T1000 (cell line): Measurements from ENCODE around the gene TRPC6.
A peak's percentile ranks its signal among the peaks of the same experiment; 100 is the strongest.

Experiments
- DNase-seq: peaks from one replicate; lab custom pipeline; 2025; ENCODE audit warnings: mixed read lengths; lab: John Stamatoyannopoulos, UW

TRPC6 gene

DNA sequence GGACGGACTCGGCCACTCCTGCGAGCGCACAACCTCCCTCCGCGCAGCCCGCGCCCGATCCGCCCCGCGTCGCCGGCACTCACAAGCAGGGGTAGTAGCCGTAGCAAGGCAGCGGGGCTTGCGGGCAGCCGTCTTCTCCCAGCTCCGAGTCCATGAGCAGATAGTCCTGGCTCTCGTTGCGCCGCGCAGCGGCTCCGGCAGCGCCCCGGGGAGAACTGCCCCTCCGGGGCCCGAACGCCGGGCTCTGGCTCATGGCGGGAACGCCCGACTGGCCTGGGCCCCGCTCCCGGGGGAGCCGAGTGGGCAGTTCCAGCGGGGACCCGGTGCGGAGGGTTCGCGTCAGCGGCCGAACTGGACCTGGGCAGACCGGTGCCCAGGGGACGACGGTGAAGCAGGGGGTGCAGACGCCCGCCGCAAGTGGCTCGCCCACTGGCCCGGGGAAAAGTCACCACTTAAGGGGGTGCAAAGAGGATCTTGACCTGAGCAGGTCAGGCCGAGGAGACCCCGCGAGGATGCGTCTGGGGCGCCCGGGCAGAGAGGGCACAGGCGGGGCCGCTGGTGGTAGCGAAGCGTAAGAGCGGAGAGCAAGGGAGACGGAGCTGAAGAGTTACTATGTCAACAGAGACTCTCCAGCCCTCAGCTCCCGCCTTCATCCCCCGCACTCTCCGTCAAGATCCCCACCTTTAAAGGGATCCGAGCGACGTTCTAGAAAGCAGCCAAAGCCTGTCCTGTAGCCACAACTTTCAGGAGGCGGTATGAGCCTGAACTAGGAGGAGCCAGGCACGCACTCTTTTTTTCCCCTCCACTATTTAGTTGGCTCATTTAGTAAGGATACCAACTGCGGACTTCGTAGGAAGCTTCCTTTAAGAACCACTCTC is at the start of gene TRPC6:
TRPC6 (minus strand) TSS at position 757 of the 878 bp plus-strand sequence; CDS start at position 253, 504 bp downstream.
- peak; percentile 15 for DNase-seq

- no peak for DNase-seq
These were observed 36.2 kb upstream of the TRPC6 start for GRCh38 chr11:101620026-101620425.

DNA sequence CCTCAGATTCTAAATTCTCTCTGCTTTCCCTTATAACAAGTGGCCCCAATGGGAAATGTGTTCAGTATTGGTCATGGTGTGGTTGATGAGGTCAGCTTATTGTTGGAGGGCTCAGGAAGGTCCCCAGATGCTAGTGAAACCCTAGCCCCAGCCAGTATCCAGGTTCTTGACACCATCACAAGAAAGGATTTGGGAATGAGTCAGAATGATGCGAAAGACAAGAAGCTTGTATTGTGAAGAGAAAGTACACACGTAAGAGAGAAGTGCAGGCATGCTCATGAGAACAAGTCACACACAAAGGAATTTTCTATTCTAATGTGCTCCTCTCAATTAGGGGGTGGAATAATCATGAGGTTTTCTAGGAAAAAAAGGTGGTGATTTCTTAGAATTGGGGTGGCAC is 34.9 kb upstream of the TRPC6 start:
- peak; percentile 27 for DNase-seq

GRCh38 chr11:101617735-101618332 is 34.0 kb upstream of the TRPC6 start:
- DNase-seq = no peak

- no peak for DNase-seq
These were observed 28.7 kb upstream of the TRPC6 start for GRCh38 chr11:101612481-101612880.

- no peak for DNase-seq
These were observed 17.1 kb upstream of the TRPC6 start for GRCh38 chr11:101600924-101601323.

DNA sequence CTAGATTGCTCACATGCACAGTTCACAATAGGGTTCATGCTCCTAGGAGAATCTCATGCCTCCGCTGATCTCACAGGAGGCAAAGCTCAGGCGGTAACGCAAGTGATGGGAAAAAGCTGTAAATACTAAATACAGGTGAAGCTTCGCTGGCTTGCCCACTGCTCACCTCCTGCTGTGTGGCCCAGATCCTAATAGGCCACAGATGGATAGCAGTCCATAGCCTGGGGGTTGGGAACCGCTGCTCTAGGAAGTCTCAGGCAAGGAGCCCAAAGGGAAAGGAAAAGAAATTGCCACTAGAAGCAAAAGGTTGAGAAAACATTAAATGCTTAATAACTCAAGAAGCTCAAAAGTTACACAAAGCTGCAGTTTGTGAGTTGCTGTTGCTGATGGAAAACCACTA is 3.2 kb upstream of the TRPC6 start:
- DNase-seq = no peak

DNA sequence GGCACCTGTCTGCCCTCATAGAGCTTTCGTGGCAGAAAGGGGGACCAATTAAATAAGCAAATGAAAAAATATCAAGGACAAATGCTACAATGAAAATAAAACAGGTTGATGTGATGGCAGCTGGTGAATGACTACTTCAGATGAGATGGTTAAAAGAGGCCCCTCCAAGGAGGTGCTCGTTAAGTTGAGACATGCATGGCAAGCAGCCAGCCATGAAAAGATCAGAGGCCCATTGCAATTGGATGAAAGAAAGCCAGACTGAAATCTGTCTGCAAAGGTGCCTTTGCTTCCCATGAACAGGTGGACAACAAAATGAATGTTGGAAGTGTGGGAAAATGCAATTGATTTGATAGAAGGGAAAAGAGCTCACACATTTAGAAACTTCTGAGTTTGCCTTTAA is 848 bp upstream of the TRPC6 start:
- DNase-seq = no peak

DNA sequence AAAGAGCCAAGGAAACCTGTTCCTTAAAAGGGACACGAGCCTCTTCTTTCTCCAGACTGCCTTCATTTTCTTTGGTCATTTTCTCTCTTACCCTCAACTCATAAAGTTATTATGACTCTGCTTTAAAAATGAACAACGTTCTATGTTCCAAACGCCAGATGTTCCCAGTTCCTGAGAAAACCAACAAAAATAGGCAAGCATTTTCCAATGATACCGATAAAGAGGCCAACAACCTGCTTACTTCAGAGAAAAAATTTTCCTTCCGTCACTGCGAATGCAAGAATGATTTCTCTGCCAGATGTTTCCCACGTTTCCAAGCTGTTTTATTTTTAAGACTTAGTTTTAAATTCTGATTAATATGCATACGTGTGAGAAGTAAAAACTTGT is 315 bp upstream of the TRPC6 start:
- DNase-seq = no peak

GRCh38 chr11:101582989-101583250 is 887 bp downstream of the TRPC6 start:
- no peak for DNase-seq

- no peak for DNase-seq
These were observed 1.4 kb downstream of the TRPC6 start for GRCh38 chr11:101582236-101582988.

DNA sequence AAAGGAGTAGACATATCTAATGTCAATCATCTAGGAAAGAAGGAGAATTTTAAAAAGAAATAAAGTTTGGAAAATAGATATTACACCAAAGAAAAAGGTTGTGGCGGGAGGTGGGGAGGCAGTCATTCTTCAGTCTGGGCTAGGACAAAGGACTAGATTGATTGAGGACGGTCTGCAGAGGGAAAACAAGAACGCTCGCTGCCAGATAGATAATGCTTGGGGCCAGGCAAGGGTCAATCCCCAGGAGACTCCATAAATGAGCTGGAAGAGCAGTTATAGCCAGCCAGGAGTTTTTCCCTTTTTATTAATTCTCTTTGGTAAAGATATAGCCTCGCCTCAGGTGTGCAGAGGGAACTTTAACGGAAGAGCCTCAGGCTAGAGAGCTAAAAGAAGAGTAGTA is 6.3 kb downstream of the TRPC6 start:
- DNase-seq = no peak

DNA sequence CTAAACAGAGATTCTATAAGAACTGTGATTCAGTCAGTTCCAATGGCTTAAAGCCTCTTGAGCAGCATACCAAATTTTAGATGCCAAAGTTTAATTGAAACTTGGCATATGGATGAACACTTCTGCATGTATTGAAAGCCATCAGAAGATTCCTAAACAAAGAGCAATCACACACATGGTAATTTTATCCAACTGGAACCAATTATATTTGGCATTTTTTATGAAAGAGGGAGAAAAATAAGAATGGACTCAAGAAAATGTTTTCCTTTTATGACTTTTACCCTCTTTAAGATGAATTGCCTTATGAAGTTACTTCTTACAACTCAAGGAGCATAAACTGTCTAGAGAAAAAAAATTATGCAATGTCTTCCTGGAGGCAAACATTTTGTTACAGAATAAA is 7.4 kb downstream of the TRPC6 start:
- DNase-seq = no peak

DNA sequence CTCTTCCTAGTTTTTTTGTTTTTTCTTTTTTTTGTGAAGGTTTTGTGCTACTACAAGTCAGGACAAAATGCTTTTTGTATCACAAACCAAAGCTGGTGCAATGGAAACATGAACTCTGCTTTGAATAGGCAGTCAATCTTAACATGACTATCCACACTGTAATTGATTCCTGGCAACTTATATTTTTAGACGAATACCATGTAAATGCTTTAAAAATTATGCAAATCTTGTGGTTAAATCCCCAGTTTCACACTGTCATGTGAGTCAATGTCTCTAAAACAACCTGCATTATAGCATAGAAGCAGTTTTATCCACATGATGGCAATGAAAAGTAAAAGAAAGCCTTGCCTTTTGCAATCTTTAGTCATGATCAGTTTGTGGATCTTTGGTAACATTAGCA is 8.9 kb downstream of the TRPC6 start:
- DNase-seq = no peak

- no peak for DNase-seq
These were observed 16.7 kb downstream of the TRPC6 start for GRCh38 chr11:101567071-101567470.

DNA sequence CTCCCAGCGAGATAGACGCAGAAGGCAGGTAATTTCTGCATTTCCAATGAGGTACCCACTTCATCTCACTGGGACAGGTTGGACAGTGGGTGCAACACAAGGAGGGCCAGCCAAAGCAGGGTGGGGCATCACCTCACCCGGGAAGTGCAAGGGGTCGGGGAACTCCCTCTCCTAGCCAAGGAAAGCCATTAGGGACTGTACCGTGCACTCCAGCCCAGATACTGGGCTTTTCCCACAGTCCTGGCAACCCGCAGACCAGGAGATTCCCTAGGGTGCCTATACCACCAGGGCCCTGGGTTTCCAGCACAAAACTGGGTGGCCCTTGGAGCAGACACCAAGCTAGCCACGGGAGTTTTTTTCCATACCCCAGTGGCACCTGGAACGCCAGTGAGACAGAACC is 17.2 kb downstream of the TRPC6 start:
- no peak for DNase-seq

GRCh38 chr11:101563166-101563565 is 20.6 kb downstream of the TRPC6 start:
- no peak for DNase-seq

GRCh38 chr11:101555366-101555765 is 28.4 kb downstream of the TRPC6 start:
- DNase-seq = no peak

DNA sequence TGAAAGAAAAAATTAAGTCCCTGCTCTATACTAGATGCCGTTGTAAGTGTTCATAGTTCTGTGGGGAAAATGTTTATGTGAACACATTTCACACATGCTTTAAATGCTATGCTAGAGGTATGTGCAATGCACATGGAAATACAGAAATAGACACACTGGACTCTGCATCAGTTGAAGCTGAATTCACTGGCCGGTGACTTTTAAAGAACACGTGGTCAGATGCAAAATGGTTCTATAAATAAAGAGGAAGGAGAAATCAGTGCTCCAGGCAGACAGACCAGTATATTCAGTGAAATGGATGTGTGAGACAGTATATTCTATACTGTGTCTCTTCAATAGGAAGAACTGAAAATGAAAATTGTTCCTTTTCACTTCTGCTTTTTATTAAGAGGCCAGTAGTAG is 29.9 kb downstream of the TRPC6 start:
- no peak for DNase-seq

DNA sequence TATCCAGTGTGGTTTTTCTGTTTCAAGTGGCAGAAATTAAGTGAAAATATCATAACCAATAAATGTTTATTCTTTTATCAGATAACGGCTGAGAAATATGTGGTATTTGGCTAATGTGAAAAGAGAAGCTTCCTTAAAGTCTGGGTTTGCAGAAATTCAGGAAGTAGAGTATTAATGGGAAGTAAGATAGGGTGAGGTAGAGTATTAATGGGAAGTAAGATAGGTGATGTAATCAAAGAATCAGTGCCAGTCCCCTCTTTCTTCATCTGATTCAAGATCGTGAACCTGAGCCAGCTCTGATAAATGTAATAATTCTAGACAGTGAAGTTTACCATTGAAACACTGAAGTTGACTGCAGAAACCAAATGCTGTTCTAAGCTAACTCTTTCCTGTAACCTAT is 30.9 kb downstream of the TRPC6 start:
- no peak for DNase-seq

GRCh38 chr11:101528541-101528940 is 55.3 kb downstream of the TRPC6 start:
- no peak for DNase-seq

GRCh38 chr11:101523634-101524260 is 60.1 kb downstream of the TRPC6 start:
- DNase-seq = no peak

- DNase-seq = no peak
These were observed 60.6 kb downstream of the TRPC6 start for GRCh38 chr11:101523193-101523592.
